GM12801 (cell line): ENCODE measurements around the gene SLC35A2.

Experiments
- CTCF ChIP-seq: IDR thresholded peaks from one replicate; pipeline ENCODE4 v1.5.1; 2011; ENCODE audit warnings: control low read depth; ENCODE audit not compliant: insufficient read length; ENCODE audit errors: extremely low read depth

The SLC35A2 gene

GRCh38 chrX:48891402-48892288 is 19.8 kb downstream of the SLC35A2 start:
- no peak for TF ChIP-seq CTCF

GRCh38 chrX:48890934-48891401 is 20.5 kb downstream of the SLC35A2 start:
- TF ChIP-seq CTCF, result no peak

GRCh38 chrX:48890296-48890925 is 21.0 kb downstream of the SLC35A2 start:
- TF ChIP-seq CTCF, result no peak

- no peak for TF ChIP-seq CTCF
Measured at GRCh38 chrX:48883729-48884128, 27.7 kb downstream of the SLC35A2 start.

- no peak for TF ChIP-seq CTCF
Measured at GRCh38 chrX:48864210-48864609, 47.2 kb downstream of the SLC35A2 start.

GRCh38 chrX:48854898-48855297 is 56.5 kb downstream of the SLC35A2 start:
- TF ChIP-seq CTCF, result no peak
